Smooth muscle cell (in vitro differentiated cells): ENCODE measurements around the gene CHIT1. TPM values are rescaled to one million over a fixed set of nuclear protein-coding genes. Genes with fewer than 3 reads are reported as not detected.

Source experiments
- DNase-seq: peaks from one replicate; lab custom pipeline; 2025; ENCODE audit not compliant: unreplicated experiment; lab: John Stamatoyannopoulos, UW
- H2AFZ ChIP-seq: fragments of 200-600 bp; sonication (generic); 2 replicates; pipeline ENCODE4 v1.6.0; 2016; ENCODE audit warnings: antibody characterized with exemption, low read depth, mild to moderate bottlenecking
- H3F3A ChIP-seq: fragments of 200-600 bp; sonication (generic); 2 replicates; pipeline ENCODE4 v1.6.0; 2017; ENCODE audit warnings: antibody characterized with exemption, low read depth
- H3K27ac ChIP-seq: fragments of 200-600 bp; sonication (generic); 2 replicates; pipeline ENCODE4 v1.5.1; 2016; ENCODE audit warnings: low read depth, mild to moderate bottlenecking
- H3K27me3 ChIP-seq: fragments of 200-600 bp; sonication (generic); 2 replicates; pipeline ENCODE4 v1.6.1; 2016; ENCODE audit warnings: low read depth, mild to moderate bottlenecking
- H3K36me3 ChIP-seq: fragments of 200-600 bp; sonication (generic); 2 replicates; pipeline ENCODE4 v1.5.1; 2016; ENCODE audit warnings: low read depth
- H3K4me1 ChIP-seq: fragments of 200-600 bp; sonication (generic); 2 replicates; pipeline ENCODE4 v1.5.1; 2016; ENCODE audit warnings: low read depth
- H3K4me2 ChIP-seq: fragments of 200-600 bp; sonication (generic); 2 replicates; pipeline ENCODE4 v1.6.0; 2016; ENCODE audit warnings: mild to moderate bottlenecking
- H3K4me3 ChIP-seq: fragments of 200-600 bp; sonication (generic); 2 replicates; pipeline ENCODE4 v1.5.1; 2016; ENCODE audit warnings: mild to moderate bottlenecking
- H3K79me2 ChIP-seq: fragments of 200-600 bp; sonication (generic); 2 replicates; pipeline ENCODE4 v1.6.0; 2016; ENCODE audit warnings: low read depth, mild to moderate bottlenecking
- H3K9ac ChIP-seq: fragments of 200-600 bp; sonication (generic); 2 replicates; pipeline ENCODE4 v1.6.0; 2016; ENCODE audit warnings: low read depth
- H3K9me3 ChIP-seq: fragments of 200-600 bp; sonication (generic); replicated peaks from 2 replicates; pipeline ENCODE4 v1.5.1; 2016; ENCODE audit warnings: low read depth
- H4K20me1 ChIP-seq: fragments of 200-600 bp; sonication (generic); 2 replicates; pipeline ENCODE4 v1.6.0; 2016; ENCODE audit warnings: low read depth
- WGBS: methylation state at CpG from one replicate; pipeline ENCODE4 v1.1.7; 2016; ENCODE audit warnings: low lambda C conversion rate; 5-methylcytosine and 5-hydroxymethylcytosine counted together
- polyA plus RNA-seq: library from polyadenylated mRNA; unstranded; fragments of >200 nt; fragmentation: Nextera tagmentation; extraction: Ambion mirVana; gene quantifications from 2 replicates; pipeline ENCODE4 v1.2.1, GENCODE V29; 2016
- total RNA-seq: library from RNA; depleted of rRNA; stranded (reverse); fragments of >200 nt; gene quantifications from 2 replicates; pipeline ENCODE4 v1.2.3, GENCODE V29; 2014
- TF ChIP-seq, protein P1 (sequence below): fragments of 200-600 bp; sonication (generic); IDR thresholded peaks from 2 replicates; pipeline ENCODE4 v1.5.1; 2017; ENCODE audit warnings: borderline replicate concordance, mild to moderate bottlenecking, antibody characterized with exemption; ENCODE audit not compliant: insufficient read depth, poor library complexity, severe bottlenecking

Gene CHIT1
- total and polyA plus RNA-seq, 2 experiments from 2014 or later, result not detected

DNA sequence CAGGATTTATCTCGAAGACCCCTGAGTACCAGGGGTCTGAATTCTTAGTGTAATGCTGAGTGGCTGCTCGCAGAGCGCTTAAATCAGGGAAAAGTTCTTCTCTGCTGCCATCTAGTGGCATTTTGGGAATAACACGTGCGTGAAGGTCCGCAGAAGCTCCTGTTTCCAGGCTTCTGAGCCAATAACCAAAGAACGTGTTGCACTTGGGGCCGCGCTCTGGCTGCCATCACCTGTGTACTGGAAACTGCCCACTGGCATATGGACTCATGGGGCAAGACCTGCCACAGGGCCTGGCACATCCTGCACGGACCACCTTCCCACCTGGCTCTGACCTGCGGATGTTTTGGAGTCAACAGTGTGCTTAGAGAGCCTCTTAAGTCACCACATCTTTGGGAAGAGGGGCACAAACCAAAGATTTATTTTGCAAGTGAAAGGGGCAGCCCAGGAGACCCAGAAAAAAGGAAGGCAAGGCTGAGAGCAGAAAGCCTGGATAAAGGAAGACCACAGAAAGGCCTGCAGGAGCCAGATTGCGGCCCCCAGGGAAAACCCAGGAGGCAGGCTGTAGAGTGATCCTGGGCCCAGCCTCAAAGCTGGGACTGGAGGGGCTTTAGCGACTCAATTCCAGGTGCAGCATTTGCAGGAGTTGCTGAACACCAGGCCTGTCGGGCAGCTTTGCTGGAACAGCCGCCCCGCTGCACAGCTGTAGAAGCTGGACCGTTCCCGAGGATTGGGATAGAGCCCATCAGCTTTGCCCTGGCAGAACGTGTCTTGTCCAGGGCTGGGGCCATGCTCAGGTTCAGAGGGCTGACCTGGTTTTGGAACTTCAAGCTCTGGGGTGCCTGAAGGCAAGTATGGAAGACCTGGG is 13.0 kb downstream of the CHIT1 start:
- H3K4me3 ChIP-seq, result no peak overlapping the region
- H3K4me1 ChIP-seq, result no peaks in the 10 kb centered on the region
- peak; percentile 17 for DNase-seq
- H3K4me2 ChIP-seq, result no peak overlapping the region
- WGBS, result 41% methylated on average over 19 of the region's 19 CpGs
- H4K20me1 ChIP-seq, result no peaks in the 10 kb centered on the region
- no peaks in the 10 kb centered on the region for H3K9me3 ChIP-seq
- H3K36me3 ChIP-seq, result no peaks in the 10 kb centered on the region
- no peaks in the 10 kb centered on the region for H3F3A ChIP-seq
- no peak overlapping the region for H2AFZ ChIP-seq
- TF ChIP-seq, protein P1, sequence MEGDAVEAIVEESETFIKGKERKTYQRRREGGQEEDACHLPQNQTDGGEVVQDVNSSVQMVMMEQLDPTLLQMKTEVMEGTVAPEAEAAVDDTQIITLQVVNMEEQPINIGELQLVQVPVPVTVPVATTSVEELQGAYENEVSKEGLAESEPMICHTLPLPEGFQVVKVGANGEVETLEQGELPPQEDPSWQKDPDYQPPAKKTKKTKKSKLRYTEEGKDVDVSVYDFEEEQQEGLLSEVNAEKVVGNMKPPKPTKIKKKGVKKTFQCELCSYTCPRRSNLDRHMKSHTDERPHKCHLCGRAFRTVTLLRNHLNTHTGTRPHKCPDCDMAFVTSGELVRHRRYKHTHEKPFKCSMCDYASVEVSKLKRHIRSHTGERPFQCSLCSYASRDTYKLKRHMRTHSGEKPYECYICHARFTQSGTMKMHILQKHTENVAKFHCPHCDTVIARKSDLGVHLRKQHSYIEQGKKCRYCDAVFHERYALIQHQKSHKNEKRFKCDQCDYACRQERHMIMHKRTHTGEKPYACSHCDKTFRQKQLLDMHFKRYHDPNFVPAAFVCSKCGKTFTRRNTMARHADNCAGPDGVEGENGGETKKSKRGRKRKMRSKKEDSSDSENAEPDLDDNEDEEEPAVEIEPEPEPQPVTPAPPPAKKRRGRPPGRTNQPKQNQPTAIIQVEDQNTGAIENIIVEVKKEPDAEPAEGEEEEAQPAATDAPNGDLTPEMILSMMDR, result peak; percentile 73
- no peak overlapping the region for H3K9ac ChIP-seq
- H3K79me2 ChIP-seq, result no peaks in the 10 kb centered on the region
- no peaks in the 10 kb centered on the region for H3K27me3 ChIP-seq
- H3K27ac ChIP-seq, result no peak overlapping the region

DNA sequence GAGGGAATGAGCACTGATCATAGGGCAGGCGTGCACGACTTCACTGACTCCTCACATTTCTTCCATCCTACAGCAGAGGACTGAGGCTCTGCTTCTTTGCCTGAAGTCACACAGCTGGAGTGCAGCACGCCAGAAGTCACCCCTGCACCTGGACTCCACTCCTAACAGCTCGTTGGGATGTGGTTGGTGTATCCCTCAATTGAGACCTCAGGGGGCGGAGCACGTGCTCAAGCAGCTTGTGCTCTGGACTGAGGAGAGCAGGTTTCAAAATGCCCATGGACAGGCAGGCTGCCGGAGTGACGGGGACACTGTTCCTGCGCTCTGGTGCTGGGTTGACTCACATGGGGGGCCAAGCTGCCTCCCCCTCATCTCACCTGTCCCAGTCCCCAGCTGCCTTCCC is 13.9 kb downstream of the CHIT1 start:
- TF ChIP-seq, protein P1, result no peak
- Histone ChIP-seq H3K27me3 (no peaks in the 10 kb centered on the region), H3K27ac (no peak overlapping the region), H3K36me3 (no peaks in the 10 kb centered on the region), H2AFZ (no peak overlapping the region), H3K4me2 (no peak overlapping the region), H3K4me3 (no peak overlapping the region), H4K20me1 (no peaks in the 10 kb centered on the region), H3K9me3 (no peaks in the 10 kb centered on the region), H3F3A (no peaks in the 10 kb centered on the region), H3K79me2 (no peaks in the 10 kb centered on the region), H3K4me1 (no peaks in the 10 kb centered on the region), H3K9ac (no peak overlapping the region)
- DNase-seq, result no peak
- 80% methylated on average over 9 of the region's 9 CpGs for WGBS

DNA sequence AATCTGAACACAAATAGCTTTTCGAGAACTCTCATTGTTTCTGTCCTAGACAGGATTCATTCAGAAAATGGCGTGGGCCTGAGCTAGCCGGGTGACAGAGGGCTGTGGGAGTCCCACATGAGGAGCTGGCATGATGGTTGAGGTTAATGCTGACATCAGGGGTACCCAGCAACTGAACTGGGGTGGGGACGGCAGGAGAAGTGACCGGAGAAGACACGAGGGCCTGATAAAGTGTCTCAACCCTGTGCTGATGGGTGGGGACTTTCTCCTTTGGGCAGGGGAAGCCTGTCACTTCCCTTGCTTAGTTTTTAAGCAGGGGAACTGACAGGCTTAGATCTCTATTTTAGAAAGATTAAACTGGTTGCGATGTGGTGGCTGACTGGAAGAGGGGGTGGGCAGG is 14.6 kb downstream of the CHIT1 start:
- Histone ChIP-seq H4K20me1 (no peaks in the 10 kb centered on the region), H3K36me3 (no peaks in the 10 kb centered on the region), H3F3A (no peaks in the 10 kb centered on the region), H2AFZ (no peak overlapping the region), H3K9me3 (no peaks in the 10 kb centered on the region), H3K9ac (no peak overlapping the region), H3K4me3 (no peak overlapping the region), H3K79me2 (no peaks in the 10 kb centered on the region), H3K27ac (no peak overlapping the region), H3K4me1 (no peaks in the 10 kb centered on the region), H3K27me3 (no peaks in the 10 kb centered on the region), H3K4me2 (no peak overlapping the region)
- TF ChIP-seq, protein P1, result no peak
- no peak for DNase-seq
- WGBS, result 75% methylated on average over 7 of the region's 7 CpGs

DNA sequence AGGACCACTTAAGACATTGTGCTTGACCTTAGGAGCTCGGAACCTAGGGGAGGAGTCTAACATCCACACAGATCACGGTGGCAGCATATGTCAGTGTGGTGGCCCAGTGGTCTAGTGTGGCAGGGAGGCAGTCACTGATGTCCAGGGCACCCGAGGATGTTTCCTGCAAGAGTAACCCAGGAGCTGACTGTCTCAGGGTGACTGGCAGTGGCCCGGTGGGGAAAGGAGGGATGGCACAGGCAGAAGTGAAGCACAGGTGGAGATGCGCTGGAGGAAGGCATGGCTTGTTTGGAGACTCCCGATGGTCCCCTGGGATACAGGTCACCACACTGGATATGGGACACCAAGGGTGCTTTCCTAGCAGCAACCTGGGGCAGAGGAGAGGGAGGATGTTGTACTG is 16.3 kb downstream of the CHIT1 start:
- Histone ChIP-seq H3K4me2 (no peak overlapping the region), H3K4me3 (no peak overlapping the region), H2AFZ (no peak overlapping the region), H3K27me3 (no peaks in the 10 kb centered on the region), H4K20me1 (no peaks in the 10 kb centered on the region), H3K36me3 (no peaks in the 10 kb centered on the region), H3K9ac (no peak overlapping the region), H3K79me2 (no peaks in the 10 kb centered on the region), H3K9me3 (no peaks in the 10 kb centered on the region), H3K4me1 (no peaks in the 10 kb centered on the region), H3F3A (peaks cover 4% of the 10 kb centered on the region), H3K27ac (no peak overlapping the region)
- TF ChIP-seq, protein P1, result no peak
- WGBS, result 99% methylated on average over 6 of the region's 6 CpGs
- no peak for DNase-seq
